SH-SY5Y (cell line): ENCODE data around the gene PAK4.

Experiments used
- GATA2 ChIP-seq: IDR thresholded peaks from 2 replicates; pipeline ENCODE4 v1.6.1; 2011; ENCODE audit warnings: mild to moderate bottlenecking, low read depth, low read length
- GATA3 ChIP-seq: IDR thresholded peaks from 2 replicates; pipeline ENCODE4 v1.6.1; 2011; ENCODE audit warnings: low read depth, mild to moderate bottlenecking, low read length, moderate library complexity

PAK4 gene

DNA sequence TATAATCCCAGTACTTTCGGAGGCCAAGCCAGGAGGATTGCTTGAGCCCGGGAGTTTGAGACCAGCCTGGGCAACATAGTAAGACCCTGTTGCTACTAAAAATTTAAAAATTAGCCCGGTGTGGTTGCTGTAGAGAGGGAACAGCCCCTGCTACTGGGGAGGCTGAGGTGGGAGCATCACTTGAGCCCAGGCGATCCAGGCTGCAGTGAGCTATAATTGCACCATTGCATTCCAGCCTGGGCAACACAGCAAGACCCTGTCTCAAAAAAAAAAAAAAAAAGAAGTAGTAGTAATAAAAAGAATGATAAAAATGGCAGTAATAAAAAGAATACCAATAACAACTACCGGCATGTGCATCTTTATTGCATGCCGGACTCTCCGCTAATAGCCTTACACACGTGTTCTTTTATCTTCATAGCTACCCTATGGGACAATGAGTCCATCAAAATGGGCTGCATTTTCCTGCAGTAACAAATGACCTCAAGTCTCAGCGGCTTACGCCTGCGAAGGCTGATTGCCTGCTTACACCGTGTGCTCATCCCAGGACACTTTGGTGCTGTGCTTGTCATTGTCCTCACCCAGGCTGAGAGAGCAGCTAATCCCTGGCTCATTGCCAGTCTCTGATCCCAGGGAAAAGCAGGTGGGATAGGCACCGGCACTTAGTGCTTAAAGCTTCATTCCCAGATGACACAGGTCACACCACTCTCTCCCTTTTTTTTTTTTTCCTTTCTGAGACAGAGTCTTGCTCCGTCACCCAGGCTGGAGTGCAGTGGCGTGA, 92.8 kb downstream of the PAK4 start:
- TF ChIP-seq GATA3 (no peak), GATA2 (no peak)

- no peak for TF ChIP-seq GATA2
- no peak for TF ChIP-seq GATA3
Observed at GRCh38 chr19:39223703-39224279, 98.2 kb downstream of the PAK4 start.

GRCh38 chr19:39224910-39225309, 99.3 kb downstream of the PAK4 start:
- TF ChIP-seq GATA2 (no peak), GATA3 (no peak)
